ENCODE data around the gene FLOT1. TPM values are rescaled to one million over a fixed set of nuclear protein-coding genes. Genes with fewer than 3 reads are reported as not detected.

FLOT1 gene
- total and polyA plus RNA-seq, 2 of the 13 experiments (the other 11 are each of a cell fraction or from before 2014, with no cell fraction given) = 82.3 to 130 TPM

- no peak for TF ChIP-seq LCORL (IDR thresholded peaks at IDR 0.05)
- TF ChIP-seq LCORL (CRISPR knock-in tag; IDR thresholded peaks at IDR 0.05) = no peak; the same call in 1 of the 2 replicates
- no peak for TF ChIP-seq SALL1 (CRISPR knock-in tag; IDR thresholded peaks at IDR 0.05)
- no peak for TF ChIP-seq ZMAT3 (CRISPR knock-in tag; conservative IDR thresholded peaks at IDR 0.05)
- TF ChIP-seq, protein P1, sequence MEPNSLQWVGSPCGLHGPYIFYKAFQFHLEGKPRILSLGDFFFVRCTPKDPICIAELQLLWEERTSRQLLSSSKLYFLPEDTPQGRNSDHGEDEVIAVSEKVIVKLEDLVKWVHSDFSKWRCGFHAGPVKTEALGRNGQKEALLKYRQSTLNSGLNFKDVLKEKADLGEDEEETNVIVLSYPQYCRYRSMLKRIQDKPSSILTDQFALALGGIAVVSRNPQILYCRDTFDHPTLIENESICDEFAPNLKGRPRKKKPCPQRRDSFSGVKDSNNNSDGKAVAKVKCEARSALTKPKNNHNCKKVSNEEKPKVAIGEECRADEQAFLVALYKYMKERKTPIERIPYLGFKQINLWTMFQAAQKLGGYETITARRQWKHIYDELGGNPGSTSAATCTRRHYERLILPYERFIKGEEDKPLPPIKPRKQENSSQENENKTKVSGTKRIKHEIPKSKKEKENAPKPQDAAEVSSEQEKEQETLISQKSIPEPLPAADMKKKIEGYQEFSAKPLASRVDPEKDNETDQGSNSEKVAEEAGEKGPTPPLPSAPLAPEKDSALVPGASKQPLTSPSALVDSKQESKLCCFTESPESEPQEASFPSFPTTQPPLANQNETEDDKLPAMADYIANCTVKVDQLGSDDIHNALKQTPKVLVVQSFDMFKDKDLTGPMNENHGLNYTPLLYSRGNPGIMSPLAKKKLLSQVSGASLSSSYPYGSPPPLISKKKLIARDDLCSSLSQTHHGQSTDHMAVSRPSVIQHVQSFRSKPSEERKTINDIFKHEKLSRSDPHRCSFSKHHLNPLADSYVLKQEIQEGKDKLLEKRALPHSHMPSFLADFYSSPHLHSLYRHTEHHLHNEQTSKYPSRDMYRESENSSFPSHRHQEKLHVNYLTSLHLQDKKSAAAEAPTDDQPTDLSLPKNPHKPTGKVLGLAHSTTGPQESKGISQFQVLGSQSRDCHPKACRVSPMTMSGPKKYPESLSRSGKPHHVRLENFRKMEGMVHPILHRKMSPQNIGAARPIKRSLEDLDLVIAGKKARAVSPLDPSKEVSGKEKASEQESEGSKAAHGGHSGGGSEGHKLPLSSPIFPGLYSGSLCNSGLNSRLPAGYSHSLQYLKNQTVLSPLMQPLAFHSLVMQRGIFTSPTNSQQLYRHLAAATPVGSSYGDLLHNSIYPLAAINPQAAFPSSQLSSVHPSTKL (CRISPR knock-in tag; IDR thresholded peaks at IDR 0.05) = peak; percentile 6; the same call in 1 of the 2 replicates
- TF ChIP-seq ZMYM4 (CRISPR knock-in tag; IDR thresholded peaks at IDR 0.05) = no peak
- no peak for TF ChIP-seq STAG1 (CRISPR knock-in tag; IDR thresholded peaks at IDR 0.05)
- TF ChIP-seq RARA (CRISPR knock-in tag; IDR thresholded peaks at IDR 0.05) = no peak
- TF ChIP-seq, protein P2, sequence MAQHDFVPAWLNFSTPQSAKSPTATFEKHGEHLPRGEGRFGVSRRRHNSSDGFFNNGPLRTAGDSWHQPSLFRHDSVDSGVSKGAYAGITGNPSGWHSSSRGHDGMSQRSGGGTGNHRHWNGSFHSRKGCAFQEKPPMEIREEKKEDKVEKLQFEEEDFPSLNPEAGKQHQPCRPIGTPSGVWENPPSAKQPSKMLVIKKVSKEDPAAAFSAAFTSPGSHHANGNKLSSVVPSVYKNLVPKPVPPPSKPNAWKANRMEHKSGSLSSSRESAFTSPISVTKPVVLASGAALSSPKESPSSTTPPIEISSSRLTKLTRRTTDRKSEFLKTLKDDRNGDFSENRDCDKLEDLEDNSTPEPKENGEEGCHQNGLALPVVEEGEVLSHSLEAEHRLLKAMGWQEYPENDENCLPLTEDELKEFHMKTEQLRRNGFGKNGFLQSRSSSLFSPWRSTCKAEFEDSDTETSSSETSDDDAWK (CRISPR knock-in tag; IDR thresholded peaks at IDR 0.05) = no peak
- TF ChIP-seq PITX1 (CRISPR knock-in tag; IDR thresholded peaks at IDR 0.05) = no peak
- TF ChIP-seq HOXA3 (CRISPR knock-in tag; IDR thresholded peaks at IDR 0.05) = peak; percentile 17; the same call in 1 of the 2 replicates
- TF ChIP-seq, protein P3, sequence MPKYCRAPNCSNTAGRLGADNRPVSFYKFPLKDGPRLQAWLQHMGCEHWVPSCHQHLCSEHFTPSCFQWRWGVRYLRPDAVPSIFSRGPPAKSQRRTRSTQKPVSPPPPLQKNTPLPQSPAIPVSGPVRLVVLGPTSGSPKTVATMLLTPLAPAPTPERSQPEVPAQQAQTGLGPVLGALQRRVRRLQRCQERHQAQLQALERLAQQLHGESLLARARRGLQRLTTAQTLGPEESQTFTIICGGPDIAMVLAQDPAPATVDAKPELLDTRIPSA (CRISPR knock-in tag; IDR thresholded peaks at IDR 0.05; ENCODE audit: borderline replicate concordance) = no peak
- TF ChIP-seq ZNF563 (CRISPR knock-in tag; IDR thresholded peaks at IDR 0.05) = no peak; the same call in 1 of the 2 replicates
- no peak for TF ChIP-seq DPF2 (CRISPR knock-in tag; IDR thresholded peaks at IDR 0.05; ENCODE audit: borderline replicate concordance, low read depth)
- TF ChIP-seq GTF3A (CRISPR knock-in tag; conservative IDR thresholded peaks at IDR 0.05) = no peak
- peak; percentile 95 for TF ChIP-seq SRSF1 (optimal IDR thresholded peaks at IDR 0.05; ENCODE audit: low read depth, low read length)
- TF ChIP-seq, protein P4, sequence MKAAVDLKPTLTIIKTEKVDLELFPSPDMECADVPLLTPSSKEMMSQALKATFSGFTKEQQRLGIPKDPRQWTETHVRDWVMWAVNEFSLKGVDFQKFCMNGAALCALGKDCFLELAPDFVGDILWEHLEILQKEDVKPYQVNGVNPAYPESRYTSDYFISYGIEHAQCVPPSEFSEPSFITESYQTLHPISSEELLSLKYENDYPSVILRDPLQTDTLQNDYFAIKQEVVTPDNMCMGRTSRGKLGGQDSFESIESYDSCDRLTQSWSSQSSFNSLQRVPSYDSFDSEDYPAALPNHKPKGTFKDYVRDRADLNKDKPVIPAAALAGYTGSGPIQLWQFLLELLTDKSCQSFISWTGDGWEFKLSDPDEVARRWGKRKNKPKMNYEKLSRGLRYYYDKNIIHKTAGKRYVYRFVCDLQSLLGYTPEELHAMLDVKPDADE (CRISPR knock-in tag; IDR thresholded peaks at IDR 0.05) = no peak
- no peak for TF ChIP-seq ZNF512B (CRISPR knock-in tag; IDR thresholded peaks at IDR 0.05; ENCODE audit: borderline replicate concordance)
These were observed 55.4 kb downstream of the FLOT1 start (continued) for GRCh38 chr6:30686908-30687658.
